ENCODE data around the gene EPHA1.
A peak's percentile ranks its signal among the peaks of the same experiment; 100 is the strongest.

Gene EPHA1

GRCh38 chr7:143443153-143443552, 34.5 kb upstream of the EPHA1 start, which contains the start of gene TAS2R60:
TSS of gene TAS2R60 (plus strand) at chr7:143443453. CDS start at chr7:143443453, 0 bp downstream.
- DNase-seq (ENCODE audit: low spot score) (no peak), ATAC-seq (ENCODE audit: low read depth) (no peak)
- H3K9me3 ChIP-seq (ENCODE audit: severe bottlenecking) = no peaks in the 10 kb centered on the region
- H3K4me1 ChIP-seq (ENCODE audit: insufficient read depth, poor library complexity, severe bottlenecking) = no peaks in the 10 kb centered on the region
- no peak within 1 kb of the TSS for H3K27ac ChIP-seq (ENCODE audit: poor library complexity, severe bottlenecking)
- H3K4me3 ChIP-seq (ENCODE audit: severe bottlenecking) = no peak within 1 kb of the TSS
- no peaks in the 10 kb centered on the region for H3K36me3 ChIP-seq (ENCODE audit: low read depth)
- H3K27me3 ChIP-seq (ENCODE audit: insufficient read depth, poor library complexity, severe bottlenecking) = no peaks in the 10 kb centered on the region
- TF ChIP-seq, protein P1, sequence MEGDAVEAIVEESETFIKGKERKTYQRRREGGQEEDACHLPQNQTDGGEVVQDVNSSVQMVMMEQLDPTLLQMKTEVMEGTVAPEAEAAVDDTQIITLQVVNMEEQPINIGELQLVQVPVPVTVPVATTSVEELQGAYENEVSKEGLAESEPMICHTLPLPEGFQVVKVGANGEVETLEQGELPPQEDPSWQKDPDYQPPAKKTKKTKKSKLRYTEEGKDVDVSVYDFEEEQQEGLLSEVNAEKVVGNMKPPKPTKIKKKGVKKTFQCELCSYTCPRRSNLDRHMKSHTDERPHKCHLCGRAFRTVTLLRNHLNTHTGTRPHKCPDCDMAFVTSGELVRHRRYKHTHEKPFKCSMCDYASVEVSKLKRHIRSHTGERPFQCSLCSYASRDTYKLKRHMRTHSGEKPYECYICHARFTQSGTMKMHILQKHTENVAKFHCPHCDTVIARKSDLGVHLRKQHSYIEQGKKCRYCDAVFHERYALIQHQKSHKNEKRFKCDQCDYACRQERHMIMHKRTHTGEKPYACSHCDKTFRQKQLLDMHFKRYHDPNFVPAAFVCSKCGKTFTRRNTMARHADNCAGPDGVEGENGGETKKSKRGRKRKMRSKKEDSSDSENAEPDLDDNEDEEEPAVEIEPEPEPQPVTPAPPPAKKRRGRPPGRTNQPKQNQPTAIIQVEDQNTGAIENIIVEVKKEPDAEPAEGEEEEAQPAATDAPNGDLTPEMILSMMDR (IDR thresholded peaks at IDR 0.05; ENCODE audit: poor library complexity, severe bottlenecking) = no peak

- TF ChIP-seq, protein P1 (IDR thresholded peaks at IDR 0.05; ENCODE audit: poor library complexity, severe bottlenecking) = no peak
- Histone ChIP-seq H3K36me3 (ENCODE audit: low read depth) (no peaks in the 10 kb centered on the region), H3K27ac (ENCODE audit: poor library complexity, severe bottlenecking) (no peak overlapping the region), H3K9me3 (ENCODE audit: severe bottlenecking) (no peaks in the 10 kb centered on the region), H3K4me1 (ENCODE audit: insufficient read depth, poor library complexity, severe bottlenecking) (peaks cover 7% of the 10 kb centered on the region), H3K27me3 (ENCODE audit: insufficient read depth, poor library complexity, severe bottlenecking) (no peaks in the 10 kb centered on the region), H3K4me3 (ENCODE audit: severe bottlenecking) (no peak overlapping the region)
- ATAC-seq (ENCODE audit: low read depth) (no peak), DNase-seq (ENCODE audit: low spot score) (no peak)
Observed at GRCh38 chr7:143439866-143440265, 31.2 kb upstream of the EPHA1 start.

GRCh38 chr7:143437578-143437977, 28.9 kb upstream of the EPHA1 start:
- ATAC-seq (ENCODE audit: low read depth) (no peak), DNase-seq (ENCODE audit: low spot score) (no peak)
- no peaks in the 10 kb centered on the region for H3K27me3 ChIP-seq (ENCODE audit: insufficient read depth, poor library complexity, severe bottlenecking)
- no peak overlapping the region for H3K4me3 ChIP-seq (ENCODE audit: severe bottlenecking)
- H3K4me1 ChIP-seq (ENCODE audit: insufficient read depth, poor library complexity, severe bottlenecking) = peaks cover 13% of the 10 kb centered on the region
- TF ChIP-seq, protein P1 (IDR thresholded peaks at IDR 0.05; ENCODE audit: poor library complexity, severe bottlenecking) = no peak
- no peaks in the 10 kb centered on the region for H3K9me3 ChIP-seq (ENCODE audit: severe bottlenecking)
- H3K36me3 ChIP-seq (ENCODE audit: low read depth) = no peaks in the 10 kb centered on the region
- H3K27ac ChIP-seq (ENCODE audit: poor library complexity, severe bottlenecking) = no peak overlapping the region

- Histone ChIP-seq H3K27me3 (ENCODE audit: insufficient read depth, poor library complexity, severe bottlenecking) (no peaks in the 10 kb centered on the region), H3K4me1 (ENCODE audit: insufficient read depth, poor library complexity, severe bottlenecking) (peaks cover 13% of the 10 kb centered on the region), H3K4me3 (ENCODE audit: severe bottlenecking) (no peak overlapping the region), H3K27ac (ENCODE audit: poor library complexity, severe bottlenecking) (no peak overlapping the region), H3K9me3 (ENCODE audit: severe bottlenecking) (no peaks in the 10 kb centered on the region), H3K36me3 (ENCODE audit: low read depth) (no peaks in the 10 kb centered on the region)
- ATAC-seq (ENCODE audit: low read depth) (no peak), DNase-seq (ENCODE audit: low spot score) (no peak)
- TF ChIP-seq, protein P1 (IDR thresholded peaks at IDR 0.05; ENCODE audit: poor library complexity, severe bottlenecking) = no peak
Observed at GRCh38 chr7:143436325-143436946, 27.8 kb upstream of the EPHA1 start.

DNA sequence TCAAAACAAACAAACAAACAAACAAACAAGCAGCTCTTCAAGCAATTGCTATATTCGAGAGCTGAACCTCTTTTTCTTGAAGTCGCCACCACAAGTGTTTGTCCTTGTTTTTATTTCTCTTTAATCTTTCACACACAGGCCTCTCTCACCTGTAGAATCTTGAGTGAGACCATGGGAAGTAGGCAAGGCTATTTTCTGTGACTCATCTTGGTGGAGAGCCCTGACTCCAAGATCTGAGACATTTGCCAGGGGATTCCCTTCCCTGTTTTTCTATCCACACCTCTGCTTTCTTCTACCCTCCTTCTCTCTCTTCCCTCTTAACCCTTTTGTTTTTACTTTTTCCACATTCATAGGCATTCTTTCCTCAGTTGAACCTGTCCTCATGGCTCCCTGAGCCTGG, 26.6 kb upstream of the EPHA1 start:
- H3K36me3 ChIP-seq (ENCODE audit: low read depth) = no peaks in the 10 kb centered on the region
- TF ChIP-seq, protein P1 (IDR thresholded peaks at IDR 0.05; ENCODE audit: poor library complexity, severe bottlenecking) = no peak
- H3K27ac ChIP-seq (ENCODE audit: poor library complexity, severe bottlenecking) = no peak overlapping the region
- H3K9me3 ChIP-seq (ENCODE audit: severe bottlenecking) = no peaks in the 10 kb centered on the region
- DNase-seq (ENCODE audit: low spot score) (no peak), ATAC-seq (ENCODE audit: low read depth) (peak; percentile 57; the same call in 1 of the 3 replicates)
- H3K27me3 ChIP-seq (ENCODE audit: insufficient read depth, poor library complexity, severe bottlenecking) = no peaks in the 10 kb centered on the region
- H3K4me1 ChIP-seq (ENCODE audit: insufficient read depth, poor library complexity, severe bottlenecking) = peaks cover 23% of the 10 kb centered on the region
- H3K4me3 ChIP-seq (ENCODE audit: severe bottlenecking) = no peak overlapping the region

All from RWPE2 (cell line).